GM18502 (cell line): ENCODE measurements around the gene FCER2.
A peak's percentile ranks its signal among the peaks of the same experiment; 100 is the strongest.

Experiments used
- ATAC-seq: cut with Tn5 transposase; IDR thresholded peaks from one replicate; pipeline ENCODE4 v1.9.1; 2021; ENCODE audit warnings: mild to moderate bottlenecking; ENCODE audit not compliant: unreplicated experiment, poor library complexity

Gene FCER2

GRCh38 chr19:7734220-7735203 is 32.6 kb upstream of the FCER2 start:
- ATAC-seq: no peak

GRCh38 chr19:7733376-7733775 is 31.4 kb upstream of the FCER2 start:
- ATAC-seq: no peak

- ATAC-seq: no peak
Observed at GRCh38 chr19:7732045-7732444, 30.1 kb upstream of the FCER2 start, which contains the start of gene CLEC4G. Gene CLEC4G (minus strand): TSS chr19:7732110. CDS start chr19:7732102, 8 bp downstream.

GRCh38 chr19:7731615-7732014 is 29.7 kb upstream of the FCER2 start:
- ATAC-seq: no peak

- no peak for ATAC-seq
Observed at GRCh38 chr19:7731218-7731595, 29.3 kb upstream of the FCER2 start.

- no peak for ATAC-seq
Observed at GRCh38 chr19:7730286-7731217, 28.6 kb upstream of the FCER2 start.

GRCh38 chr19:7729831-7730285 is 27.9 kb upstream of the FCER2 start:
- ATAC-seq: no peak

GRCh38 chr19:7729211-7729610 is 27.3 kb upstream of the FCER2 start:
- ATAC-seq: no peak

- ATAC-seq: no peak
Observed at GRCh38 chr19:7725791-7726190, 23.9 kb upstream of the FCER2 start.

- peak; percentile 53 for ATAC-seq
Observed at GRCh38 chr19:7722231-7722651, 20.3 kb upstream of the FCER2 start.

- no peak for ATAC-seq
Observed at GRCh38 chr19:7720351-7720750, 18.4 kb upstream of the FCER2 start.

- ATAC-seq: no peak
Observed at GRCh38 chr19:7718668-7719067, 16.7 kb upstream of the FCER2 start.

GRCh38 chr19:7716762-7717161 is 14.8 kb upstream of the FCER2 start:
- ATAC-seq: no peak

GRCh38 chr19:7715671-7716070 is 13.7 kb upstream of the FCER2 start:
- ATAC-seq: no peak

- ATAC-seq: no peak
Observed at GRCh38 chr19:7710616-7711015, 8.7 kb upstream of the FCER2 start.

GRCh38 chr19:7709932-7710460 is 8.1 kb upstream of the FCER2 start:
- ATAC-seq: no peak

- ATAC-seq: no peak
Observed at GRCh38 chr19:7706955-7707456, 5.1 kb upstream of the FCER2 start.

- ATAC-seq: no peak
Observed at GRCh38 chr19:7706188-7706954, 4.4 kb upstream of the FCER2 start.

- peak; percentile 60 for ATAC-seq
Observed at GRCh38 chr19:7705387-7706187, 3.7 kb upstream of the FCER2 start.
